GM11168 (cell line): ENCODE measurements around the gene SOAT1.
"Not testable (repeated sequence)": the region's sequence is repeated elsewhere in the genome, so short reads cannot be mapped to it uniquely, and the experiment has no call there.

Experiments
- in situ Hi-C: fragments of 300-500 bp; cut with MboI; formaldehyde crosslinking; loops from one replicate; pipeline ENCODE4 v1.12.0; 2022; ENCODE audit warnings: low sequenced_read_pairs; ENCODE audit not compliant: unreplicated experiment

The SOAT1 gene

GRCh38 chr1:179293340-179294327 is at the start of gene SOAT1:
Gene SOAT1 (plus strand): TSS chr1:179293797. CDS start chr1:179302685, 8,888 bp downstream.
- in situ Hi-C loops: no loop called here

GRCh38 chr1:179245426-179245825 is 48.2 kb upstream of the SOAT1 start:
- in situ Hi-C loops: not testable (repeated sequence)

- in situ Hi-C loops: no loop called here
These were observed 45.7 kb upstream of the SOAT1 start for GRCh38 chr1:179247923-179248322.

GRCh38 chr1:179251675-179252074 is 41.9 kb upstream of the SOAT1 start:
- in situ Hi-C loops: no loop called here

- in situ Hi-C loops: no loop called here
These were observed 41.0 kb upstream of the SOAT1 start for GRCh38 chr1:179252606-179253005.

GRCh38 chr1:179253286-179253972 is 40.2 kb upstream of the SOAT1 start:
- in situ Hi-C loops: no loop called here

GRCh38 chr1:179262183-179262582 is 31.4 kb upstream of the SOAT1 start:
- in situ Hi-C loops: no loop called here

GRCh38 chr1:179263121-179263520 is 30.5 kb upstream of the SOAT1 start:
- in situ Hi-C loops: no loop called here

- in situ Hi-C loops: no loop called here
These were observed 29.1 kb upstream of the SOAT1 start for GRCh38 chr1:179264507-179264906.

- in situ Hi-C loops: no loop called here
These were observed 24.5 kb upstream of the SOAT1 start for GRCh38 chr1:179269071-179269470.

- in situ Hi-C loops: not testable (repeated sequence)
These were observed 19.2 kb upstream of the SOAT1 start for GRCh38 chr1:179274424-179274823.

GRCh38 chr1:179278920-179279319 is 14.7 kb upstream of the SOAT1 start:
- in situ Hi-C loops: no loop called here

GRCh38 chr1:179283992-179284391 is 9.6 kb upstream of the SOAT1 start:
- in situ Hi-C loops: loop anchor here (10.0 kb wide), 1 partner anchor 169 kb away; no protein-coding TSS in a partner anchor

GRCh38 chr1:179287946-179288345 is 5.7 kb upstream of the SOAT1 start:
- in situ Hi-C loops: loop anchor here (10.0 kb wide), 1 partner anchor 173 kb away; no protein-coding TSS in a partner anchor

- in situ Hi-C loops: loop anchor here (10.0 kb wide), 1 partner anchor 174 kb away; no protein-coding TSS in a partner anchor
These were observed 4.6 kb upstream of the SOAT1 start for GRCh38 chr1:179288977-179289376.

- in situ Hi-C loops: no loop called here
These were observed 1.7 kb downstream of the SOAT1 start for GRCh38 chr1:179295164-179295755.

GRCh38 chr1:179296356-179297104 is 2.9 kb downstream of the SOAT1 start:
- in situ Hi-C loops: no loop called here

- in situ Hi-C loops: no loop called here
These were observed 3.4 kb downstream of the SOAT1 start for GRCh38 chr1:179297105-179297378.

- in situ Hi-C loops: no loop called here
These were observed 5.4 kb downstream of the SOAT1 start for GRCh38 chr1:179298952-179299351.

- in situ Hi-C loops: no loop called here
These were observed 6.5 kb downstream of the SOAT1 start for GRCh38 chr1:179300112-179300511.
